ENCODE measurements around the gene PRKN. TPM values are rescaled to one million over a fixed set of nuclear protein-coding genes. Genes with fewer than 3 reads are reported as not detected.

The PRKN gene
- total RNA-seq, 1 experiment from 2014 or later: 2.0 TPM

DNA sequence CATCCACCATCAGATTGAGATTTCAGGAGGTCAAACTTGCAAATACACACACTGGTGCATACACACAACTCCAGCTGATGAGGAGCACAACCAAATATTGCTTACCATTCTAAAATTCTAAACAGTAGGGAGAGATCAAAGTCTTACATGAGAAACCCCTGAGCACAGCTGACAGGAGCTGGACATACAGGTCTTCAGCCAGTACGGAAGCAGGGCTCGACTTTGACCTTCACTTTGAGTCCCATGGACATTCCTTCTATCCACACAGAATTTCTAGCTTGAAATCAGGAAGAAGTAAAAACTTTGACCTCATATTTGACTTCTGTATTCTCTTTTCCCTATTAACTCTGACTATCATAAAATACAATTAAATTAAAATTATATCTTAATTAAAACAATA lies 90.2 kb downstream of the PRKN start:
- H3K18ac ChIP-seq (ENCODE audit: insufficient read length, low read depth, low read length): no peak overlapping the region
- no peak overlapping the region for H3K4me3 Mint-ChIP-seq
- no peaks in the 10 kb centered on the region for H3K9me3 ChIP-seq (ENCODE audit: control insufficient read depth, low read depth, low read length)
- no peak overlapping the region for H2BK12ac ChIP-seq (ENCODE audit: insufficient read length, low read depth, low read length)
- TF ChIP-seq, protein P1, sequence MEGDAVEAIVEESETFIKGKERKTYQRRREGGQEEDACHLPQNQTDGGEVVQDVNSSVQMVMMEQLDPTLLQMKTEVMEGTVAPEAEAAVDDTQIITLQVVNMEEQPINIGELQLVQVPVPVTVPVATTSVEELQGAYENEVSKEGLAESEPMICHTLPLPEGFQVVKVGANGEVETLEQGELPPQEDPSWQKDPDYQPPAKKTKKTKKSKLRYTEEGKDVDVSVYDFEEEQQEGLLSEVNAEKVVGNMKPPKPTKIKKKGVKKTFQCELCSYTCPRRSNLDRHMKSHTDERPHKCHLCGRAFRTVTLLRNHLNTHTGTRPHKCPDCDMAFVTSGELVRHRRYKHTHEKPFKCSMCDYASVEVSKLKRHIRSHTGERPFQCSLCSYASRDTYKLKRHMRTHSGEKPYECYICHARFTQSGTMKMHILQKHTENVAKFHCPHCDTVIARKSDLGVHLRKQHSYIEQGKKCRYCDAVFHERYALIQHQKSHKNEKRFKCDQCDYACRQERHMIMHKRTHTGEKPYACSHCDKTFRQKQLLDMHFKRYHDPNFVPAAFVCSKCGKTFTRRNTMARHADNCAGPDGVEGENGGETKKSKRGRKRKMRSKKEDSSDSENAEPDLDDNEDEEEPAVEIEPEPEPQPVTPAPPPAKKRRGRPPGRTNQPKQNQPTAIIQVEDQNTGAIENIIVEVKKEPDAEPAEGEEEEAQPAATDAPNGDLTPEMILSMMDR (conservative IDR thresholded peaks at IDR 0.05): no peak
- no peak overlapping the region for H4K5ac ChIP-seq (ENCODE audit: insufficient read length, low read depth, low read length)
- H4K20me1 ChIP-seq (ENCODE audit: control insufficient read depth, insufficient read depth, insufficient read length): no peaks in the 10 kb centered on the region
- H3K23me2 ChIP-seq (ENCODE audit: insufficient read length, low read depth, low read length, poor library complexity, severe bottlenecking): no peaks in the 10 kb centered on the region
- H3K27ac ChIP-seq (ENCODE audit: insufficient read length, low read depth, low read length): no peak overlapping the region
- no peak overlapping the region for H3K23ac ChIP-seq (ENCODE audit: insufficient read length, low read depth, low read length)
- no peaks in the 10 kb centered on the region for H3K4me1 ChIP-seq (ENCODE audit: insufficient read depth, low read length)
- H4K8ac ChIP-seq (replicated peaks; ENCODE audit: insufficient read length, low read depth, low read length): no peak overlapping the region
- peaks cover 4 to 5% of the 10 kb centered on the region in 2 experiments; a peak in 2 of 4 replicates for H3K4me1 Mint-ChIP-seq
- H3K14ac ChIP-seq (ENCODE audit: insufficient read depth, low read length): no peak overlapping the region
- no peak for DNase-seq
- no peak overlapping the region for H2AK5ac ChIP-seq (ENCODE audit: insufficient read length, low read length)
- H2AFZ ChIP-seq (ENCODE audit: low read length): no peak overlapping the region
- no peak overlapping the region for H3K56ac ChIP-seq (ENCODE audit: insufficient read length, low read depth, low read length)
- H3K79me1 ChIP-seq (ENCODE audit: insufficient read depth, low read depth, low read length, poor library complexity, severe bottlenecking): no peaks in the 10 kb centered on the region
- no peak overlapping the region for H3T11ph ChIP-seq (ENCODE audit: low read length)
- H2BK5ac ChIP-seq (ENCODE audit: insufficient read length, low read length): no peak overlapping the region
- H2BK120ac ChIP-seq (ENCODE audit: low read depth, low read length, poor library complexity, severe bottlenecking): no peak overlapping the region
- no peak overlapping the region for H3K27ac Mint-ChIP-seq
- no peaks in the 10 kb centered on the region for H3K27me3 Mint-ChIP-seq (ENCODE audit: low read depth)
- no peak overlapping the region for H4K91ac ChIP-seq (ENCODE audit: insufficient read length, low read depth, low read length)
- H3K4ac ChIP-seq (ENCODE audit: low read depth, low read length): no peak overlapping the region
- H2BK15ac ChIP-seq (ENCODE audit: low read depth, low read length): no peak overlapping the region
- no peaks in the 10 kb centered on the region for H3K27me3 ChIP-seq (ENCODE audit: insufficient read depth, low read length)
- H3K4me2 ChIP-seq (ENCODE audit: insufficient read depth, insufficient read length, low read length): no peak overlapping the region
- H3K9ac ChIP-seq (ENCODE audit: extremely low read depth, insufficient read length, low read length): no peak overlapping the region
- no CpG with 5 or more reads among the region's 2 CpGs for WGBS (ENCODE audit: extremely low coverage, insufficient read length, low lambda C conversion rate)
- no peaks in the 10 kb centered on the region for H3K79me2 ChIP-seq (ENCODE audit: insufficient read depth, low read length)
- H3K36me3 Mint-ChIP-seq (ENCODE audit: insufficient read depth in 1 of 3, low read depth in 3 of 3): no peaks in the 10 kb centered on the region; a peak in 1 of 7 replicates
- no peak overlapping the region for H2BK20ac ChIP-seq (ENCODE audit: low read depth, low read length, poor library complexity, severe bottlenecking)
- H3K9me3 Mint-ChIP-seq: no peaks in the 10 kb centered on the region
